ENCODE measurements around the gene MACROD2.

Gene MACROD2

GRCh38 chr20:14604143-14604542 lies 608.8 kb downstream of the MACROD2 start:
- no peak for DNase-seq

- DNase-seq, result no peak
These were observed 614.3 kb downstream of the MACROD2 start for GRCh38 chr20:14609328-14610221.

GRCh38 chr20:14611479-14611878 lies 616.2 kb downstream of the MACROD2 start:
- DNase-seq, result no peak

- no peak for DNase-seq
These were observed 617.1 kb downstream of the MACROD2 start for GRCh38 chr20:14612391-14612790.

GRCh38 chr20:14616003-14616402 lies 620.7 kb downstream of the MACROD2 start:
- no peak for DNase-seq

GRCh38 chr20:14617123-14617522 lies 621.8 kb downstream of the MACROD2 start:
- DNase-seq, result no peak

- DNase-seq, result no peak
These were observed 624.1 kb downstream of the MACROD2 start for GRCh38 chr20:14619411-14619810.

GRCh38 chr20:14622796-14623195 lies 627.5 kb downstream of the MACROD2 start:
- no peak for DNase-seq

- no peak for DNase-seq
These were observed 635.7 kb downstream of the MACROD2 start for GRCh38 chr20:14631011-14631410.

GRCh38 chr20:14632906-14633305 lies 637.6 kb downstream of the MACROD2 start:
- no peak for DNase-seq

GRCh38 chr20:14633507-14633906 lies 638.2 kb downstream of the MACROD2 start:
- DNase-seq, result no peak

- no peak for DNase-seq
These were observed 639.3 kb downstream of the MACROD2 start for GRCh38 chr20:14634665-14635064.

GRCh38 chr20:14637441-14637840 lies 642.1 kb downstream of the MACROD2 start:
- no peak for DNase-seq

- DNase-seq, result no peak
These were observed 647.8 kb downstream of the MACROD2 start for GRCh38 chr20:14643146-14643545.

GRCh38 chr20:14643556-14643955 lies 648.2 kb downstream of the MACROD2 start:
- DNase-seq, result no peak

GRCh38 chr20:14644306-14645097 lies 649.2 kb downstream of the MACROD2 start:
- no peak for DNase-seq

- no peak for DNase-seq
These were observed 651.7 kb downstream of the MACROD2 start for GRCh38 chr20:14647016-14647415.

- no peak for DNase-seq
These were observed 654.3 kb downstream of the MACROD2 start for GRCh38 chr20:14649662-14650061.

- no peak for DNase-seq
These were observed 662.1 kb downstream of the MACROD2 start for GRCh38 chr20:14657266-14658005.

- no peak for DNase-seq
These were observed 668.8 kb downstream of the MACROD2 start for GRCh38 chr20:14664101-14664500.

GRCh38 chr20:14666696-14667095 lies 671.4 kb downstream of the MACROD2 start:
- DNase-seq, result no peak

- DNase-seq, result no peak
These were observed 671.9 kb downstream of the MACROD2 start for GRCh38 chr20:14667226-14667625.

- no peak for DNase-seq
These were observed 676.8 kb downstream of the MACROD2 start for GRCh38 chr20:14672066-14672465.

Data from central memory CD4-positive, alpha-beta T cell (primary cell).